ENCODE measurements around the gene XKR7. TPM values are rescaled to one million over a fixed set of nuclear protein-coding genes. Genes with fewer than 3 reads are reported as not detected.
A peak's percentile ranks its signal among the peaks of the same experiment; 100 is the strongest.

The XKR7 gene
- total RNA-seq, 1 donor from 2014 or later = 0.10 TPM

GRCh38 chr20:31977080-31977479 lies 9.1 kb downstream of the XKR7 start:
- DNase-seq (ENCODE audit: low read depth) = no peak

DNA sequence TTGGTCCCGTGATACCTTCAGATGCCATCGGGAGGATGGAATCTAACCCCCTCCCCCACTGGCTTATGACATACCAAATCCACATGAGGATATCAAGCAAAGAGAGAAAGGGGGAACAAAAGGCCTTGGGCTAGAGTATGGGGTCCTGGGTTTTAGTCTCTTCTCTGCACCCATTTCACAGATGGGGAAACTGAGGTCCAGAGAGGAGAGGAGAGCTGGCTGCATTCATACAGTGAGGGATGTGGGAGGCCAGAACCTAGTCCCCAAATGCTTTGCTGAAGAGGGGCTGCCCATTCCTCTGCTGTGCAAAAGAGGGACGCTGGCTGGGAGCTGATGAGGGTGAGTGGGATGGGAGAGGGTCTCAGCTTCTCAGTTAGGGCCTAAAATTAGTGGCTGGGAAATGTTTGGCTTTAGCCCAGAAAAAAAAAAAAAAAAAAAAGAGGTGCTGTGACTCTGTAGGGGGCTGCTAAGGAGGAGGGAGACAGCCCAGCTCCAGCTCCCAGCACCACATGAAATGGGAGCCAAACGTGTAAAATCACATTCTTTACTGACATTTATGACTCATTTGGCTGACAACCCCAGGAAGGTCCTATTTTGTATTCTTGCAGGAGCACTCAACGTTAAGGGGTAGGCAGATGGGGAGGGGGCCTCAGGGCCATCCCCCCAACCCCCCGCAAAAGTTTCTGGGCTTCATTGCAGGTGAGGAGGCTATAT lies 11.9 kb downstream of the XKR7 start:
- DNase-seq (ENCODE audit: low read depth) = peak; percentile 15

DNA sequence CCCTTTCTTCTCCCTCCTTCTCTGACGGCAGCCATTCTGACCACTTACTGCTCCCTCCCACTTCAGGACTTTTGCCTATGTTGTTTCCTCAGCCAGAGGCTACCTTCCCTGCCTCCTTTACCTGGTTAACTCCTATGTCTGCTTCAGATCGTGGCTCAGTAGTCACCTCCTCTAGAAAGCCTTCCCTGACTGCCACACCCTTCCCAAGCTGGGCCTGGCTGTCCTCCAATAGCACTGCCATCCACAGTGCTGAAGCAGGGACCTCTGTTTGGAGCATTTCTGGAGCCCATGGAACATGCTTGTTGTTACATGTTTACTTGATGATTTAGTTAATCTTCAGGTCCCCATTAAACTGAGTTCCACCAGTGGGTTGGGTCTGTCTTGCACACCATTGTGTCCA lies 13.8 kb downstream of the XKR7 start:
- DNase-seq (ENCODE audit: low read depth) = no peak

DNA sequence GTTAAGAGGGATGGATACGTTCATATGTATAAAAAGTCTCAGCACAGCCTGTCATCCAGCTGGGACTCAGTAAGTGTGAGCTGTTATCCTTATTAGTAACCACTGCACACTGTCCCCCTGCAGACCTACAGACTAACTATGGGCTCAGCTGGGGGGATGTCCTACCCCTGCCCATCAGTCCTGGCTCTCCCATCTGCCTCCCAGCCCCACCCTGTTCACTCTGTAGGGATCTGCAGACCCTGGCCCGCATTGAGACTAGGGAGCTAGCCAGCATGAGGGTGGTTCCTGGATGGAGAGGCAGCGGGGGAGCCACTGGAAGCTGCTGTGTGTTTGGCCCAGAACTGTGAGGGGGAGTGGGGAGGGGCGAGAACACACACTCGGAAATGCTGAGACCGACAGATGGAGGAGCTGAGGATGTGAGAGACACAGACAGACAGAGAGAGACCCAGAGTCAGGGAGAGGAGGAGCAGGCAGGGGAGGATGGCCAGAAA lies 17.1 kb downstream of the XKR7 start:
- DNase-seq (ENCODE audit: low read depth) = no peak

- peak; percentile 52 for DNase-seq (ENCODE audit: low read depth)
Measured at GRCh38 chr20:31987744-31988143, 19.8 kb downstream of the XKR7 start.

GRCh38 chr20:31988430-31989015 lies 20.6 kb downstream of the XKR7 start:
- DNase-seq (ENCODE audit: low read depth) = no peak

DNA sequence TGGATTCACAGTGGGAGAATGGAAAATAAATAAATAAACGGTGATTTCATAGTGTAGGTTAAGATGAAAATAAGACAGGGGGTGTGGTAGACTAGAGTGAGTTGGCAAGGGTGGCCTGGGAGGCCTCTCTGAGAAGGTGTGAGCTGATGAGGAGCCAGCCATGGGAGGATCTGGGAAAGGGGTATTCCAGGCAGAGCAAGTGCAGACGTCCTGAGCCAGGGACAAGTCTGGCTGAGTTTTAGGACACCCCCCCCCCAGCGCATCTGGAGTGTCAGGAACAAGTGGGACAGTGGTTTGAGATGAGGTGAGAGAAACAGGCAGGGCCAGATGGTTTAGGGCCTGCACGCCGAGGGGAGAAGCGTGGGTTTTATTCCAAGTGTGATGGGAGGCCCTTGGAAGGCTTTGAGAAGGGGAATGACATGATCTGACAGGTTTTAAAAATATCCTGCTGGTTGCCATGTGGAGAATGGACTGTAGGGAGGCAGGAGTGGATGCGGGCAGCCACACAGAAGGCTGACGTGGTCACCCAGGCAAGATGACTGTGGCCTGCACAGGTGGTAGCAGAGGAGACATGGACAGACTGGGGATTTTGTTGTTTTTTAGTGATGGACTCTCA lies 21.2 kb downstream of the XKR7 start:
- DNase-seq (ENCODE audit: low read depth) = no peak

GRCh38 chr20:31990641-31991338 lies 22.8 kb downstream of the XKR7 start:
- no peak for DNase-seq (ENCODE audit: low read depth)

- no peak for DNase-seq (ENCODE audit: low read depth)
Measured at GRCh38 chr20:31991339-31991705, 23.4 kb downstream of the XKR7 start.

- no peak for DNase-seq (ENCODE audit: low read depth)
Measured at GRCh38 chr20:31992086-31992485, 24.1 kb downstream of the XKR7 start.

GRCh38 chr20:31996996-31997395 lies 29.0 kb downstream of the XKR7 start:
- DNase-seq (ENCODE audit: low read depth) = no peak

GRCh38 chr20:31998246-31998645 lies 30.3 kb downstream of the XKR7 start:
- DNase-seq (ENCODE audit: low read depth) = no peak

GRCh38 chr20:32003325-32003724 lies 35.4 kb downstream of the XKR7 start:
- DNase-seq (ENCODE audit: low read depth) = no peak

DNA sequence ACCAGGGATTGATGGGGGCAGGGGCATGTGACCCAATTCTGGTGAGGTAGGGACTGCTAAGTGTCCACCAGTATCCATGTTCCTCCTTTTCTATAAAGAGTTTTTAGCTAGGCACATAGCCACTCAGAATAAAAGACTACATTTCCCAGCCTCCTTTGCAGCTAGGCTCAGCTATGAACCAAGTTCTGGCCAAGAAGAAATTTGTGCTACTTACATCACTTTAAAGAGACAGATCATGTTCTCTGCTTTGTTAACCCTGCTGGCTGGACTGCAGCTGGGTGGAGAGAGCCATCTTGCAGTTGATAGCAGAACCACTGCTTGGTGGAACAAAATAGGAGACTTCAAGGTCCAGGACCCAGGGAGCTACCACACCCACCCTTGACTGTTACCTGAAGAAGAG lies 37.0 kb downstream of the XKR7 start:
- DNase-seq (ENCODE audit: low read depth) = peak; percentile 6

DNA sequence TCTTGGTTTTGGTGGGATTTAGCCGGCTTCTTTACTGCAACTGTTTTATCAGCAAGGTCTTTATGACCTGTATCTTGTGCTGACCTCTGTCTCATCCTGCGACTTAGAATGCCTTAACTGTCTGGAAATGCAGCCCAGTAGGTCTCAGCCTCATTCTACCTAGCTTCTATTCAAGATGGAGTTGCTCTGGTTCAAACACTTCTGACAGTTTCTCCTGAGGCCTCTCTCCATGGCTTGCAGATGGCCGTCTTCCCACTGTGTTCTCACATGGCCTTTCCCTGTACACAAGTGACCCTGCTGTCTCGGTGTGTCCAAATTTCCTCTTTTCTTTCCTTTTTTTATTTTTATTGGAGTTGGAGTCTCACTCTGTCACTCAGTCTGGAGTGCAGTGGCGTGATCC lies 38.1 kb downstream of the XKR7 start:
- DNase-seq (ENCODE audit: low read depth) = no peak

- DNase-seq (ENCODE audit: low read depth) = no peak
Measured at GRCh38 chr20:32006841-32007786, 39.2 kb downstream of the XKR7 start.

- no peak for DNase-seq (ENCODE audit: low read depth)
Measured at GRCh38 chr20:32007787-32008616, 40.1 kb downstream of the XKR7 start.

- no peak for DNase-seq (ENCODE audit: low read depth)
Measured at GRCh38 chr20:32009564-32009963, 41.6 kb downstream of the XKR7 start.

DNA sequence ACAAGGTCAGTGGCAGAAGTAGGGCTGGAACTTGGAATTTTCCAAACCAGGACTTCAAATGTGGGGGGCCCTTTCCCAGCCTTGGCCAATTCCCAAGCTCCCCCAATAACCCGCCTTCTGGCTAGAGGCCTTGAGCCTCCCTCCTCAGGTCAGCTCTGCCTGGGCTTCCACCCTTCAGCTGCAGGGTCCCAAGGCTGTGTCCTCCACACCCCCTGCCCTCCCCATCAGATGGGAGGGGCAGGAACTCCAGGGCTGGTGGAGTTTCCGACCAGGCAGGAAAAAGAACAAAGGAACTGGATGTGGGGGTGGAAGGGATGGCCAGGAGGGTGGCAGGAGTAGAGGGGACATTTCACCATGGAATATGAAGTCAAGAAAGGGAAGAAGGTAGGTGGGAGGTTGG lies 42.1 kb downstream of the XKR7 start, which contains the start of gene CCM2L:
TSS of gene CCM2L (plus strand) at position 338 of the 400 bp plus-strand sequence. CDS start at position 355, 17 bp downstream.
- no peak for DNase-seq (ENCODE audit: low read depth)

DNA sequence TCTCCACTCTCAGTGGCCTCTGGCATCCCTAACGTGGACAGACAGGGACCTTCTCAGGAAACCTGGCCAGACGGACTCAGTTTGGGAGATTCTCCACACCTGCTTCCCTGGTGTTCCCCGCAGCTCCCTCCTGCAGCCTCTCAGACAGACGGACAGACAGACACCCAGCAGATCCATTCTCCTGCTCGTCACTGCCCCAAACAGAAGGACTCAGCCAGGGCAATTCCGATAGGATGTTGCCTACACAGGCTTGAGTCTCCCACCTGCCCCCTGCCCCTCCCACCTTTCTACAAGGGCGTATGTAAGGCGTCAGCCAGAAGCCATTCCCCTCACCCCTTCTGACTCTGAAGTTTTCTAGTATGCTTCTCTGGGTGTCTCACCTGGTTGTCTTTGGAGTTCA lies 42.7 kb downstream of the XKR7 start:
- no peak for DNase-seq (ENCODE audit: low read depth)
